Middle frontal gyrus (tissue), 1 donor: ENCODE results near the gene PHACTR2.
"Not testable (repeated sequence)": the region's sequence is repeated elsewhere in the genome, so short reads cannot be mapped to it uniquely, and the experiment has no call there.

Experiments
- DNase-seq: peaks from one replicate; pipeline ENCODE4 v3.0.0-alpha.2; 2015; ENCODE audit warnings: low spot score; ENCODE audit errors: extremely low spot score

The PHACTR2 gene

DNA sequence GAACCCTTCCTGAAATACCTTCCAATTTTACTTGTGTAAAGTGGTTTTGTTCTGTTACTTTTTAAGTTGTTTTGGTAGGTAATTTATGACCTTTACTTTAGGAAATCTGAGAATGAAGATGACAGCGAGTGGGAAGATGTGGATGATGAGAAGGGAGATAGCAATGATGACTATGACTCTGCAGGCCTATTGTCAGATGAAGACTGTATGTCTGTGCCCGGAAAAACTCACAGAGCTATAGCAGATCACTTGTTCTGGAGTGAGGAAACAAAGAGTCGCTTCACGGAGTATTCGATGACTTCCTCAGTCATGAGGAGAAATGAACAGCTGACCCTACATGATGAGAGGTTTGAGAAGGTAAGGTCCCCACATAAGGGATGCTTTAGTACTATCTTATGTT lies 179.9 kb downstream of the PHACTR2 start:
- DNase-seq, result no peak

DNA sequence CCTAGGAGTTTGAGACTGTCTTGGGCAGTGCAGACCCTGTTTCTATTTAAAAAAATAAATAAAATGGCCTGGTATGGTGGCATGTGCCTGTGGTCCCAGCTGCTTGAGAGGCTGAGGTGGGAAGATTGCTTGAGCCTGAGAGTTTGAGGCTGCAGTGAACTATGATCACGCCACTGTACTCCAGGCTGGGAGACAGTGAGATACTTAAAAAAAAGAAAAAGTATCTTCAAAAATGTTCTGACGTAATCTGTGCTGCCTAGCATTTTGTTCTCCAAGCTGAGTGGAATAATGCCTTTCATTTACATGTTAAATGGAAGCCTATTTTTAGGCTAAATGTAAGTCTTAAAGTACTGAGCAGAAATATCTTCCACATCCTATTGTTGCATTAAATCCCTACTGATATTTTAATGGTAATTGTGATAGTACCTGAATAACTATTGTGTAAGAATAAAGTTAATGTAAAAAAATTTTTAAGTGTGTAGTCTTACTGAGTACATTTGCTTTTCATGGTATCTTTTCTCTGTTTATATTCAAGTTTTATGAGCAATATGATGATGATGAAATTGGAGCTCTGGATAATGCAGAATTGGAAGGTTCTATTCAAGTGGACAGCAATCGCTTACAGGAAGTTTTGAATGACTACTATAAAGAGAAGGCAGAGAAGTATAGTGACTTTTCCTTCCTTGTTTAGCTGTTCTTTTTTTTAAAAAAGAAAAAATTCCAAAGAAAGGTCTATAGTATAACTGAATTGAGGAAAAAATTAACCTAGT lies 182.3 kb downstream of the PHACTR2 start:
- no peak for DNase-seq

DNA sequence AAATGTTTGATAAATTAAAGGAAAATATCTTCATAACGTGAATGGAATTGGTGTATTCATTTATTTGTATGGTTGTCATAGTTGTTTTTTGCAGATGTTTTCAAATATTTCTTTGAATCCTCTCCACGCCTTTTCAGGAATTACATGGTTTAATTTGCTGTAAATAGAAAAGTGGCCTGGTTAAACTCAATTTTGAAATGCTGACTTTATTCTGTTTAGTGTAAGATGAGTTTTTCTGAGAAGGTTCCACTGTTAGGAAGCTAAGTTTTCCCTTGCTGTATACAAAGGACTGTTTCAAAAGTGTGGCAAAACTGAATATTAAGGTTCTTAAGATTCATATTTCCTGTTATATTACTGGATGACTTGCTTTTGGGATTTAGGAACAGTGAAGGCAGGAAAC lies 186.0 kb downstream of the PHACTR2 start:
- DNase-seq, result no peak

DNA sequence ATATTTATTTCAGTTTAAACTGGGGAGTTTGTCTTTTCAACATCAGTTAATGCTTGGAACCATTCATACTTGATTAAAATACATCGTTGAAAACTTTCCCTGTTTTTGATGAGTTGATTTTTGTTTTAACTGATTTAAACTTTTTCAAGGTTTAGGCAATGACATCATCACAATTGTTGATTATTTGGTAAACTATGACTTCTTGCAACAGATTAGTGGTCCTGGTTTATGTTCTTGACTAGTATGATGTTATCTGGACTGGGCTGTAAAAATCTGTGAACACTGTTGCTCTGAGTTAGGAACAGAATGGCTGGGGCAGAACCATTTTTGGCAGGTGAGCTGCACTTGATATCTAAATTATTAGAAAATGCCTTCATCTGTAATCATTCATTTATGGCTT lies 186.5 kb downstream of the PHACTR2 start, which contains the start of gene ZC2HC1B:
Gene ZC2HC1B (plus strand): TSS at position 241 of the 400 bp plus-strand sequence. CDS start 66 bp downstream, at position 307.
- DNase-seq, result no peak

DNA sequence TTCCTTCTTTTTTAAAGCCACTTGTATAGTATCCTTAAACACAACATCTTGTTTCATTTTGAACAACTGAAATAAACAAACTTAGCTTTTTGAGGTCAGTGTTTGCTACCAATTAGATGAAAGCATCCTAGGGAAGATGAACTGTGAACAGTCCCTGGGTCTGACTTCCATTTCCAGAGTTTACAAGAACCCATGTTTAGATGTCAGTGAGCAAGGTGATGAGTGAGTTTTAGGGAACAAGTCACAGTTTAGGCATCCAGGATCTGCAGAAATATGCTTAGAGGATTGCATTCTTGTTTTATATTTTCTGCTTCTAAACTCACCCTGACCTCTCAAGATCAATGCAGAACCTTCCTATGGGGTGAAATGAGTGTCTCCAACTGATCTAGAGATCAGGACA lies 189.5 kb downstream of the PHACTR2 start:
- no peak for DNase-seq

DNA sequence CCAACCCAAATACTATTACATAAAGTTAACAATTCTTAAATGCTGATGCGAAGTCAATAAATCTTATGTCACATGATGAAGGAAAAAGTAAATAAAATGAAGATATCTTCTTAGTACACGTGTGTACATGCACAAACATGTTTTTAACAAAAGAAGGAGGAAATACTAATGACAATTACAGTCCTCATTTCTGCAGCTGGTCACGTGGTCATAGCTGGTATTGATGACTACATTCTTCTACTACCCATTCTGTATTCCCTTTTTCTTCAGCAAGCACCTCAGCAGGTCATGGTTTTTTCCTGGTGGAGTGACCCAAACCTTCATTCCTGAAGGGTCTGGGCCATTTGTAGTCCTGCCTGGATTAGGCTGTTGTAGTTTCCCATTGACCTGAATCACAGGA lies 191.0 kb downstream of the PHACTR2 start:
- DNase-seq, result not testable (repeated sequence)

DNA sequence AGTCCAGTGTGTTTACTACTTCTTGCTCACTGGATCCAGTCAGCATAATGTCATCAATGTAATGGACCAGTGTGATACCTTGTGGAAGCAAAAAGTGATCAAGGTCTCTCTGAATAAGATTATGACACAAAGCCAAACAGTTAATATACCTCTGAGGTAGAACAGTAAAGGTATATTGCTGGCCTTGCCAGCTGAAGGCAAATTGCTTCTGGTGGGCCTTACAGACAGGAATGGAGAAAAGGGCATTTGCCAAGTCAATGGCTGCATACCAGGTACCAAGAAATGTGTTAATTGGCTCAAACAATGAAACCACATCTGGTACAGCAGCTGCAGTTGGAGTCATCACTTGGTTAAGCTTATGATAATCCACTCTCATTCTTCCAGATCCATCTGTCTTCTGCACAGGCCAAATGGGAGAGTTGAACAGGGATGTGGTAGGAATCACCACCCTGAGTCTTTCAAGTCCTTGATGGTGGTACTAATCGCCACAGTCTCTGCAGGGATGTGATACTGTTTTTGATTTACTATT lies 193.5 kb downstream of the PHACTR2 start:
- DNase-seq, result not testable (repeated sequence)

DNA sequence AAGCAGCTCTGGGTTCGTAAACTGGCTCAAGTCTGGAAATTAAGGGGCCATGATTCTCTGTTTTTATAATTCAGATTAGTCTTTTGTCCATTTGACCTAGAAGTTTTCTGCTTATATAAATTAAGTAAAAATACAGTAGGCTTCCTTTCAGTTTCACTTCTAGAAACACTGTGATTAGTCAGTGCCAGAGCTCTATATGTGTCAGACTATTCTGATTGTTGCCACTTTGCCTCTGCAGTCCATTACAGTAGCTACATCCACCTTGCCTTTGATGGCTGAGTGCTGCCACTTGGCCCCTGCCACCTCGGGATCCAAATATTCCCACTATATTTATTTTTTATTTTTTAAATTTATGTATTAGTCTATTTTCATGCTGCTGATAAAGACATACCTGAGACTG lies 194.4 kb downstream of the PHACTR2 start:
- DNase-seq, result no peak

DNA sequence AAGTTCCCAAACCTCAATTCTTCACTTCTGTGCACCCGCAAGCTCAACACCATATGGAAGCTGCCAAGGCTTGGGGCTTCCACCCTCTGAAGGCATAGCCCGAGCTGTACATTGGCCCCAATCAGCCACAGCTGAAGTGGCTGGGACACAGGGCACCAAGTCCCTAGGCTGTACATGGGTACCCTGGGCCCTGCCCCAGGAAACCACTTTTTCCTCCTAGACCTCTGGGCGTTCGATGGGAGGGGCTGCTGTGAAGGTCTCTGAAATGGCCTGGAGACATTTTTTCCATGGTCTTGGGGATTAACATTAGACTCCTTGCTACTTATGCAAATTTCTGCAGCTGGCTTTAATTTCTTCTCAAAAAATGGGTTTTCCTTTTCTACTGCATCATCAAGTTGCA lies 195.8 kb downstream of the PHACTR2 start:
- not testable (repeated sequence) for DNase-seq

DNA sequence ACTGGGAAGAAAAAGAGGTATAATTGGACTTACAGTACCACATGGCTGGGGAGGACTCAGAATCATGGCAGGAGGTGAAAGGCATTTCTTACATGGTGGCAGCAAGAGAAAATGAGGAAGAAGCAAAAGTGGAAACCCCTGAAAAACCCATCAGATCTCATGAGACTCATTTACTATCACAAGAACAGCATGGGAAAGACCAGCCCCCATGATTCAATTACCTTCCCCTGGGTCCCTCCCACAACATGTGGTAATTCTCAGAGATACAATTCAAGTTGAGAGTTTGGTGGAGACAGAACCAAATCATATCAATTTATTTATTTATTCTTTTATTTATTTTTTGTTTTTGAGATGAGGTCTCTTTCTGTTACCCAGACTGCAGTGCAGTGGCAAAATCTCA lies 196.7 kb downstream of the PHACTR2 start:
- DNase-seq, result not testable (repeated sequence)

DNA sequence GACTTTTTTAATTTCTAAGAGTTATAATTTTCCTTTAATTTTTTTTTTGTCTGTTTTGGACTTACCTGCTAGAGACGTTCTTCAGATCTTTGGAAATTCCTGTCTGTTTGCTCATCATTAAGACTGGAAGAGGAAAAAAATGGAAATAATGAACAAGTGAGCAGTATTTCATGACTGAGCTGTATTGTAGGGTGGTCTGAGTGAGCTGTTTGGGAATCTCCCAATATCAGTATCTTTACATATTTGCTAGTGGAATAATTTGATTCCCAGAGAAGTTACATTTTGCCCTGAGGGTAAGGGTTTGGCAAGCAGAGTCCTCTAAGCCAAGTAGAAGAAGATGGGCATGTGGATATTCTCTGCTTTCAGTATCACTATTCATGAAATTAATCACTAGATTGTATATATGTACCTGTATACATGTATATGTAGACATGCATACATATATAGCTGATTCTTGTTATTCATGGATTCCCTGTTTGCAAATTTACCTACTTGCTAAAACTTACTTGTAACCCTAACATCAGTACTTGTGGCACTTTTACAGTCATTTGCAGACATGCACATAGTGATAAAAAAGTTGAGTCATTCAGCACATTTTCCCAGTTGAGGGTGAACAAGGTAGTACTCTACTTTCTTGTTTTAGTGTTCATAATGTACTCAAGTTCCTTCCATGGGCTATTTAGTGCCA lies 200.0 kb downstream of the PHACTR2 start:
- DNase-seq, result no peak

DNA sequence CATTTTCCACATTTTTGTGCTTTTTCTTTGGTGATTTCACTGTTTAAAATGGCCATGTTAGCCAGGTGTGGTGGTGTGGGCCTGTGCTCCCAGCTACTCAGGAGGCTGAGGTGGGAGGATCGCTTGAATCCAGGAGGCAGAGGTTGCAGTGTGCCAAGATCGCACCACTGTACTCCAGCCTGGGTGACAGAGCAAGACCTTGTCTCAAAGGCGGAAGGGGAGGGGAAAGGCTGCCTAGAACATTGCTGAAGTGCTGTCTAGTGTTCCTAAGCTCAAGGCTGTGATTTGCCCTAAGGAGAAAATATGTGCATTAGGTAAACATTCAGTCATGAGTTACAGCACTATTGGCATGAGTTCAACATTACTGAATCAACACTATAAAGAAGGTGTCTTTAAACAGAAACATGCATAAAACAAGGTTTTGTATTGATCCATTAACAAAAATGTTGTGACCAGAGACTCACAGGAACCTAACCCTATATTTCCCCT lies 200.6 kb downstream of the PHACTR2 start:
- no peak for DNase-seq

DNA sequence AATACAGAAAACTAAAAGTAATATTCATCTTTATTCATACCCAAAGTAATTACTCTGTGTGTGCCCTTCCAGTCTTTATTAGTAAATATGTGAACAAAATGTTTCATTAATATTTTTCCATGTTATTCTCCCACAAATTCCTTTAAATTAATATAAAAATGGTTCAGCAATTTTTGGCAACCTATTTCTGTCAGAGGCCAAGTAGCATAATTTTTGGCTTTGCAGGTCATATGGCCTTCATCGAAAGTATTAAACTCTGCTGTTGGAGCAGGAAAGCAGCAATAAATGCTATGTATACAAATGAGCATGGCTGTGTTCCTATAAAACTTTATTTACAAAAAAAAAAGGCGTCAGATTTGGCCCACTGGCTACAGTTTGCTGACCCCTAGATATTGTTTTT lies 202.6 kb downstream of the PHACTR2 start:
- no peak for DNase-seq
